ENCODE results near the gene C1orf116.

C1orf116 gene

GRCh38 chr1:207050480-207051190 is 18.1 kb upstream of the C1orf116 start:
- TF ChIP-seq EGR1 (IDR thresholded peaks at IDR 0.05) (no peak), YY1 (IDR thresholded peaks at IDR 0.05; ENCODE audit: low read depth) (peak; percentile 89), TCF12 (IDR thresholded peaks at IDR 0.05; ENCODE audit: low read depth) (no peak), TAF1 (IDR thresholded peaks at IDR 0.05; ENCODE audit: low read depth) (peak; percentile 65)

DNA sequence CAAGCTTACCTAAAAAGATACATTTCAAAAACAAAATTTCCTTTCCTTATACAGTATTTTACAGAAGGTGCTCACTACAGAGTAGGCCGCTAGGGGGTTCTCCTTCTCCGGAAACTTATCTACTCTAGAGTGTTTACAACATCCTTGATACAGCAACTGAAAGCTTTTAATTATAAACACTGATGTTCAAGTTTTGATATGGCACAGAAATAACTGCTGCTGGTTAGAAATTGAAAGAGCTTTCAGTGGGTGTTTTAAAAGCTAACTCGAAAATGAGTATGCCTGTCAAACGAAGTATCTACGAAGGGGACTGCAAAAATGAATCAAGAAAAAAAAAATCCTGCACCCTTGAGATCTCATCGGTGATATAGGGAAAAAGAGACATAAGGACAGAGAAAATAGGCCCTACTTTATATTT is 17.4 kb upstream of the C1orf116 start:
- TF ChIP-seq CEBPB (IDR thresholded peaks at IDR 0.05) = no peak
- 0 out of 2 replicates have a peak, but pooled peaks have one; percentile 41 for TF ChIP-seq FOXM1 (IDR thresholded peaks at IDR 0.05; ENCODE audit: borderline replicate concordance, low read depth)
- peak; percentile 50 for TF ChIP-seq RAD21 (IDR thresholded peaks at IDR 0.05; ENCODE audit: low read depth)
- TF ChIP-seq ZBTB7A (IDR thresholded peaks at IDR 0.05; ENCODE audit: low read depth) = no peak
- no peak for TF ChIP-seq NFIC (IDR thresholded peaks at IDR 0.05)
- TF ChIP-seq EP300 (IDR thresholded peaks at IDR 0.05; ENCODE audit: borderline replicate concordance) = no peak
- TF ChIP-seq MAX (IDR thresholded peaks at IDR 0.05) = no peak
- TF ChIP-seq USF1 (IDR thresholded peaks at IDR 0.05) = no peak
- TF ChIP-seq TAF1 (IDR thresholded peaks at IDR 0.05; ENCODE audit: low read depth) = no peak
- TF ChIP-seq CREB1 (IDR thresholded peaks at IDR 0.05; ENCODE audit: low read depth) = no peak
- TF ChIP-seq TEAD4 (IDR thresholded peaks at IDR 0.05) = no peak
- no peak for TF ChIP-seq YY1 (IDR thresholded peaks at IDR 0.05; ENCODE audit: low read depth)
- TF ChIP-seq REST (IDR thresholded peaks at IDR 0.05; ENCODE audit: low read depth) = no peak
- no peak for TF ChIP-seq TCF12 (IDR thresholded peaks at IDR 0.05; ENCODE audit: low read depth)
- no peak for TF ChIP-seq EGR1 (IDR thresholded peaks at IDR 0.05)

DNA sequence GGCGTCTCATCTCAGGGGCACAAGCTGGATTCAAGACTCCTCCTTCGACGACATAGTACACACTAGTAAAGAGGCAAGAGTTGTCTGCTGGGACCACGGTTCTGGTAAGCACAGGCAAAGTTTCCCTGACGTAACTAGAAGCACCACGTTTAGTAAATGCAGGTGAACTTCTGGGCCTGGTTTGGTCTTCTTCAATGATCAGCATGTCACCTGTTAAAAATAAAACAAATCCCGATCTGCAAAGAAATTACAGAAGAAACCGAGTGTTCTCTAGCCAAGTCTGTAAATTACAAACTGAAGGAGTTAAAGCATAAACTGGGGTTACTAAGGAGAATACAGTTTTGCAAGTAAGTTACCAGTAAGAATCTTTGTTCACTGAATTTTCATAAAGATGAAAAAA is 17.0 kb upstream of the C1orf116 start:
- TF ChIP-seq ZBTB7A (IDR thresholded peaks at IDR 0.05; ENCODE audit: low read depth) (no peak), YY1 (IDR thresholded peaks at IDR 0.05; ENCODE audit: low read depth) (no peak)

GRCh38 chr1:207049054-207049453 is 16.5 kb upstream of the C1orf116 start:
- TF ChIP-seq USF1 (IDR thresholded peaks at IDR 0.05) (no peak), FOXM1 (IDR thresholded peaks at IDR 0.05; ENCODE audit: borderline replicate concordance, low read depth) (no peak), MAX (IDR thresholded peaks at IDR 0.05) (no peak), TAF1 (IDR thresholded peaks at IDR 0.05; ENCODE audit: low read depth) (no peak), ZBTB7A (IDR thresholded peaks at IDR 0.05; ENCODE audit: low read depth) (no peak), YY1 (IDR thresholded peaks at IDR 0.05; ENCODE audit: low read depth) (no peak), CEBPB (IDR thresholded peaks at IDR 0.05) (no peak), EGR1 (IDR thresholded peaks at IDR 0.05) (no peak), EP300 (IDR thresholded peaks at IDR 0.05; ENCODE audit: borderline replicate concordance) (no peak), TCF12 (IDR thresholded peaks at IDR 0.05; ENCODE audit: low read depth) (no peak), TEAD4 (IDR thresholded peaks at IDR 0.05) (no peak), REST (IDR thresholded peaks at IDR 0.05; ENCODE audit: low read depth) (no peak), CREB1 (IDR thresholded peaks at IDR 0.05; ENCODE audit: low read depth) (no peak), NFIC (IDR thresholded peaks at IDR 0.05) (no peak), RAD21 (IDR thresholded peaks at IDR 0.05; ENCODE audit: low read depth) (no peak)

GRCh38 chr1:207048041-207048440 is 15.5 kb upstream of the C1orf116 start:
- TF ChIP-seq CEBPB (IDR thresholded peaks at IDR 0.05) (no peak), USF1 (IDR thresholded peaks at IDR 0.05) (no peak), TAF1 (IDR thresholded peaks at IDR 0.05; ENCODE audit: low read depth) (no peak), EP300 (IDR thresholded peaks at IDR 0.05; ENCODE audit: borderline replicate concordance) (no peak), MAX (IDR thresholded peaks at IDR 0.05) (no peak), EGR1 (IDR thresholded peaks at IDR 0.05) (no peak), ZBTB7A (IDR thresholded peaks at IDR 0.05; ENCODE audit: low read depth) (no peak), NFIC (IDR thresholded peaks at IDR 0.05) (no peak), TCF12 (IDR thresholded peaks at IDR 0.05; ENCODE audit: low read depth) (no peak), REST (IDR thresholded peaks at IDR 0.05; ENCODE audit: low read depth) (no peak), RAD21 (IDR thresholded peaks at IDR 0.05; ENCODE audit: low read depth) (no peak), CREB1 (IDR thresholded peaks at IDR 0.05; ENCODE audit: low read depth) (no peak), YY1 (IDR thresholded peaks at IDR 0.05; ENCODE audit: low read depth) (no peak), FOXM1 (IDR thresholded peaks at IDR 0.05; ENCODE audit: borderline replicate concordance, low read depth) (no peak)

Data from Ishikawa (cell line).